Liver (tissue), 9 donors: ENCODE data around the gene WWOX. TPM values are rescaled to one million over a fixed set of nuclear protein-coding genes. Genes with fewer than 3 reads are reported as not detected.

Experiments
- DNase-seq: peaks from one replicate; pipeline ENCODE4 v3.0.0-alpha.2; 2017; ENCODE audit warnings: low spot score
- H3K27ac ChIP-seq, 2 donors: one replicate each; pipeline ENCODE4 v1.7.0; 2013; ENCODE audit warnings: inconsistent platforms in 2 of 2, low read length in 2 of 2, control low read depth in 1 of 2, low read depth in 1 of 2, mild to moderate bottlenecking in 1 of 2
- H3K27me3 ChIP-seq, 4 donors: one replicate each; pipeline versions ENCODE4 v1.6.1 to v1.7.0; 2013; ENCODE audit warnings: low read length in 3 of 4, inconsistent platforms in 1 of 4, mild to moderate bottlenecking in 1 of 4, moderate library complexity in 1 of 4; ENCODE audit not compliant: control insufficient read depth in 4 of 4, insufficient read depth in 4 of 4
- H3K36me3 ChIP-seq, 4 donors: one replicate each; pipeline versions ENCODE4 v1.6.1 to v1.7.0; 2013; ENCODE audit warnings: low read length in 3 of 4, mild to moderate bottlenecking in 3 of 4, low read depth in 1 of 4, moderate library complexity in 1 of 4; ENCODE audit not compliant: control insufficient read depth in 4 of 4, insufficient read depth in 3 of 4
- H3K4me1 ChIP-seq, 4 donors: one replicate each; pipeline versions ENCODE4 v1.6.1 to v1.7.0; 2013; ENCODE audit warnings: low read length in 3 of 4, mild to moderate bottlenecking in 3 of 4, moderate library complexity in 1 of 4; ENCODE audit not compliant: control insufficient read depth in 4 of 4, insufficient read depth in 4 of 4
- H3K4me3 ChIP-seq, 3 donors: one replicate each; pipeline versions ENCODE4 v1.6.1 to v1.7.0; 2013; ENCODE audit warnings: low read length in 3 of 3, control low read depth in 1 of 3, low read depth in 1 of 3, mild to moderate bottlenecking in 1 of 3
- H3K9ac ChIP-seq, 2 donors: one replicate each; pipeline ENCODE4 v1.7.0; 2013; ENCODE audit warnings: low read length in 2 of 2, mild to moderate bottlenecking in 2 of 2, moderate library complexity in 2 of 2, control low read depth in 1 of 2, low read depth in 1 of 2
- H3K9me3 ChIP-seq, 4 donors: one replicate each; pipeline versions ENCODE4 v1.6.1 to v1.7.0; 2013; ENCODE audit warnings: low read length in 3 of 4; ENCODE audit not compliant: control insufficient read depth in 4 of 4
- ATF3 ChIP-seq: IDR thresholded peaks from 2 replicates; pipeline ENCODE4 v1.6.1; 2016; ENCODE audit warnings: antibody characterized with exemption
- CTCF ChIP-seq: fragments of 150-350 bp; IDR thresholded peaks from 2 replicates; pipeline ENCODE4 v1.5.1; 2017; ENCODE audit warnings: improper control_type of control experiment, low read depth, low read length; ENCODE audit not compliant: missing input control
- EGR1 ChIP-seq, 2 donors: IDR thresholded peaks; 2 replicates each; pipeline ENCODE4 v1.6.1; 2016 to 2018; ENCODE audit warnings: antibody characterized with exemption in 2 of 2, low read depth in 2 of 2
- FOXA1 ChIP-seq: IDR thresholded peaks from 2 replicates; pipeline ENCODE4 v1.6.1; 2016; ENCODE audit warnings: antibody characterized with exemption
- FOXA2 ChIP-seq: IDR thresholded peaks from 2 replicates; pipeline ENCODE4 v1.6.1; 2016; ENCODE audit warnings: antibody characterized with exemption
- GABPA ChIP-seq, 2 donors: IDR thresholded peaks in 1 of 2; conservative IDR thresholded peaks in 1 of 2; 2 replicates each; pipeline ENCODE4 v1.6.1; 2016; ENCODE audit warnings: antibody characterized with exemption in 2 of 2, mild to moderate bottlenecking in 1 of 2, moderate library complexity in 1 of 2
- HNF4A ChIP-seq, 2 donors: conservative IDR thresholded peaks; 2 replicates each; pipeline ENCODE4 v1.6.1; 2016; ENCODE audit warnings: antibody characterized with exemption in 2 of 2, mild to moderate bottlenecking in 2 of 2
- HNF4G ChIP-seq: IDR thresholded peaks from 2 replicates; pipeline ENCODE4 v1.6.1; 2016; ENCODE audit warnings: antibody characterized with exemption
- JUND ChIP-seq, 2 donors: IDR thresholded peaks; 2 replicates each; pipeline ENCODE4 v1.6.1; 2016; ENCODE audit warnings: antibody characterized with exemption in 2 of 2
- MAX ChIP-seq: IDR thresholded peaks from 2 replicates; pipeline ENCODE4 v1.6.1; 2016; ENCODE audit warnings: antibody characterized with exemption
- RAD21 ChIP-seq, 2 donors: IDR thresholded peaks; 2 replicates each; pipeline ENCODE4 v1.6.1; 2016; ENCODE audit warnings: antibody characterized with exemption in 2 of 2, mild to moderate bottlenecking in 2 of 2
- REST ChIP-seq: IDR thresholded peaks from 2 replicates; pipeline ENCODE4 v1.6.1; 2016; ENCODE audit warnings: antibody characterized with exemption, mild to moderate bottlenecking
- SP1 ChIP-seq: IDR thresholded peaks from 2 replicates; pipeline ENCODE4 v1.6.1; 2018; ENCODE audit warnings: antibody characterized with exemption, mild to moderate bottlenecking
- TAF1 ChIP-seq: conservative IDR thresholded peaks from 2 replicates; pipeline ENCODE4 v1.6.1; 2016; ENCODE audit warnings: antibody characterized with exemption, mild to moderate bottlenecking
- YY1 ChIP-seq: IDR thresholded peaks from 2 replicates; pipeline ENCODE4 v1.6.1; 2016; ENCODE audit warnings: antibody characterized with exemption, mild to moderate bottlenecking
- ZBTB33 ChIP-seq: IDR thresholded peaks from 2 replicates; pipeline ENCODE4 v1.6.1; 2016; ENCODE audit warnings: antibody characterized with exemption
- WGBS: extraction: QIAGEN DNeasy Blood & Tissue Kit; methylation state at CpG from one replicate; pipeline ENCODE4 v1.1.7; 2013; 5-methylcytosine and 5-hydroxymethylcytosine counted together
- polyA plus RNA-seq, 2 donors: library from polyadenylated mRNA; stranded (reverse) in 1 of 2; unstranded in 1 of 2; fragments of 200-250 nt in 1 of 2; fragments of >200 nt in 1 of 2; fragmentation: Nextera tagmentation in 1 of 2; extraction: Ambion mirVana in 1 of 2; gene quantifications; one replicate each; pipeline versions ENCODE4 v1.2.1 to v1.2.3, GENCODE V29; 2013 to 2015
- total RNA-seq, 2 donors: library from RNA; depleted of rRNA; stranded (reverse); fragments of >200 nt; gene quantifications; one replicate each; pipeline ENCODE4 v1.2.3, GENCODE V29; 2014
- donor health status: healthy.
- donor health status: healthy.
- donor health status: healthy.
- donor health status: healthy.
- donor health status: healthy.

Gene WWOX
- total and polyA plus RNA-seq, 4 donors, result 9.8 to 46.0 (median 15.3) TPM

- TF ChIP-seq HNF4A (conservative IDR thresholded peaks at IDR 0.05) (no peak), RAD21 (IDR thresholded peaks at IDR 0.05) (no peak), SP1 (no peak), ATF3 (no peak), TAF1 (no peak), GABPA (IDR thresholded peaks at IDR 0.05 in 1 of 2, conservative IDR thresholded peaks at IDR 0.05 in 1 of 2) (no peak)
- 86% methylated on average over 3 of the region's 3 CpGs for WGBS
- H3K27me3 ChIP-seq, result no peaks in the 10 kb centered on the region
Observed at GRCh38 chr16:79007614-79008013, 908.2 kb downstream of the WWOX start.

GRCh38 chr16:79008036-79008868 is 908.8 kb downstream of the WWOX start:
- no peaks in the 10 kb centered on the region for H3K4me1 ChIP-seq
- H3K4me3 ChIP-seq, result no peak overlapping the region
- 91% methylated on average over 9 of the region's 9 CpGs for WGBS
- DNase-seq, result no peak
- H3K27ac ChIP-seq, result no peak overlapping the region
- H3K27me3 ChIP-seq, result no peaks in the 10 kb centered on the region
- no peak for TF ChIP-seq TAF1
- TF ChIP-seq CTCF, result no peak
- TF ChIP-seq YY1, result no peak
- TF ChIP-seq ZBTB33, result no peak
- no peak for TF ChIP-seq EGR1 (IDR thresholded peaks at IDR 0.05; ENCODE audit: low read depth in 2 of 2)
- no peak for TF ChIP-seq GABPA (IDR thresholded peaks at IDR 0.05 in 1 of 2, conservative IDR thresholded peaks at IDR 0.05 in 1 of 2)
- no peak for TF ChIP-seq ATF3
- no peak for TF ChIP-seq HNF4G
- no peak for TF ChIP-seq RAD21 (IDR thresholded peaks at IDR 0.05)
- no peak for TF ChIP-seq SP1
- H3K9ac ChIP-seq, result no peak overlapping the region
- no peaks in the 10 kb centered on the region for H3K36me3 ChIP-seq
- no peaks in the 10 kb centered on the region for H3K9me3 ChIP-seq

More at GRCh38 chr16:79007614-79008013, 908.2 kb downstream of the WWOX start:
- Histone ChIP-seq H3K4me3 (no peak overlapping the region), H3K9ac (no peak overlapping the region), H3K27ac (no peak overlapping the region), H3K4me1 (no peaks in the 10 kb centered on the region), H3K9me3 (no peaks in the 10 kb centered on the region), H3K36me3 (no peaks in the 10 kb centered on the region)
- no peak for DNase-seq

- Histone ChIP-seq H3K27me3 (no peaks in the 10 kb centered on the region), H3K36me3 (no peaks in the 10 kb centered on the region), H3K9ac (no peak overlapping the region), H3K4me1 (no peaks in the 10 kb centered on the region), H3K4me3 (no peak overlapping the region), H3K27ac (no peak overlapping the region), H3K9me3 (no peaks in the 10 kb centered on the region)
- TF ChIP-seq FOXA2, result no peak
- no peak for TF ChIP-seq JUND (IDR thresholded peaks at IDR 0.05)
- TF ChIP-seq REST, result no peak
- TF ChIP-seq MAX, result no peak
- TF ChIP-seq TAF1, result no peak
- TF ChIP-seq EGR1 (IDR thresholded peaks at IDR 0.05; ENCODE audit: low read depth in 2 of 2), result no peak
- no peak for TF ChIP-seq HNF4A (conservative IDR thresholded peaks at IDR 0.05)
- TF ChIP-seq FOXA1, result no peak
- 93% methylated on average over 7 of the region's 7 CpGs for WGBS
- no peak for DNase-seq
Observed at GRCh38 chr16:79008869-79009179, 909.4 kb downstream of the WWOX start.
